ENCODE data around the gene STK39. TPM values are rescaled to one million over a fixed set of nuclear protein-coding genes. Genes with fewer than 3 reads are reported as not detected.

The STK39 gene
- total RNA-seq, 1 donor from 2014 or later, result 24.6 TPM

DNA sequence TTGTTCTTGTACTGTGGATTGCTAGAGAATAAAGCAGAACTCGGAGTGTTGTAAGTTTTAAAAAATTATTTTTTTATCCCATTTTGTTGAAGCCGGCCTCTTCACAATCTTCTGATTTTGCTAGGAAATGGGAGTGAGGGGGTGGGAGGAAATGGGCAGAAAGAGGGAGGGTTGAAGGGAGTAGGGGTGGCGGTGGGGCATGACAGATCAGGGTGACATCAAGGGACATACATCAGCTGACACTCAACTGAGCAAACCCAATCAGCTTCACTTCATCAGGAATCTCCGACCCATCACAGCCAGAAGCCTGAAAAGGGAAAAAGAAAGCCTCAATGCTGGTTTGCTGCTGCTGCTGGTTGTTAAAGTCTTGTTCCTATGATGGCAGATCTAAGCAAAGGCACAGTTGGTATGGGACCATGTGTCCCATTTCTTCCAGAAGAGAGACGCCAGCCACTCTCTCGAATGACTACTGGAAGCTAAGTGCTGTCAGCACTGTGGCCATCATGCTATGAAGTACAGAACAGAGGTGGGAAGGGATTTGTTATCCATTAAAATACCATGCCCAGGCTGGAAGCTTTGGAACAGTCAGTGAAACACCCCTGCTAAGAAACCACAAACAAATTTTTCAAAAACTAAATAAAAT, 292.0 kb downstream of the STK39 start:
- intact Hi-C loops (cut with DNase I), result no loop called here
- no peak for DNase-seq (ENCODE audit: low spot score)

DNA sequence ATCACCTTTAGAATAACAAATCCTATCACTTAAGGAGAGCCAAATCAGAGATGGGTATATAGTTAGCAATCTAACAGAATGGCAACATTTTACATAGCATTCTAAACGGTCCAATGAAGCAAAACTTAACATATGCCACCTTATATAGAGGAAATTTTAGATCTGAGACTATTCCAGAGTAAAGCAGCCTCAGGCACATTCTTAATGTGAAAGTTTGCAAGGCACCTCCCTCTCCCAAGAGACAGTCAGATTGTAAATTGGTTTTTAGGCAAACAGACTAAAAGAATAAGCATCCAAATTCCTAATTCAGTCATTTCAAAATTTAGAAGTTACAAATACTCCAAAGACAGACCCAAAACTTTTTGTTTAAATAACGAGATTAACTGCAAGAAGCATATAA, 292.9 kb downstream of the STK39 start:
- intact Hi-C loops (cut with DNase I), result no loop called here
- no peak for DNase-seq (ENCODE audit: low spot score)

DNA sequence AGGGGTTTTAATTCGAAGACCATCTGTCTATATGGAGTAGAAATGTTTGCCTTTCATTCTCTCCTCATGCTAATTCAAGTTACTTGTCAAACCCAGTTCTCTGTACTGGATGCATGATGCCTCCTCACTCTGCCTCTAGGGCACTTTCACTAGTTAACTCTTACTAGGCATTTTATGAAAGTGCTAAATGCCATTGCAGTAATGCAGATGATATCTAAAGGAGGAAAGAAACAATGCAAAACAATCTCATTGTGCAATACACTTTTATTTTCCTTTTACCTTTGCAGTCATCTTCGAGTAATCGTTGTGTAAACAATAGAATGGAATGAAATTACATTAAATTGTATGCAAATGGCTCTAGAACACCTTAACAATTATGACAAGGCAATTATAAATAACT, 293.6 kb downstream of the STK39 start:
- no peak for DNase-seq (ENCODE audit: low spot score)
- intact Hi-C loops (cut with DNase I), result no loop called here

DNA sequence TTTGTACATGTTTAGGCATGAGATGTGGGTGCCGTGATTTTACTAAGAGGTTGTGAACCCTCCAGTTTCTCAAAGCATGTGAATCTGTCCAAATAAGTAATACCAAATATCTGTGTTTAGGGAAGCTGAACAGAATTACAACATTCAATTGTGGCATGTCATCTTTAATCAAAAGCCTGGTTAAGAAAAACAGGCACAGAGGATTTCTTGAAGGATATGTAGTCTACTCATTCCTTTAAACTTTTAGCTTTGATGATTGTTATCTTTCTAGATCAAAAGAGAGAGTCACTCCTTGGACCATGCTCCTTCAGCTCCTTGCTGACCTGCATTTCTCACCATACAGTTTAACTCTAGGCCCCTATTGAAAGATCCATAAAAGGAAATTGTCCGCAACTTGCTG, 296.8 kb downstream of the STK39 start:
- DNase-seq (ENCODE audit: low spot score), result no peak
- intact Hi-C loops (cut with DNase I), result no loop called here

DNA sequence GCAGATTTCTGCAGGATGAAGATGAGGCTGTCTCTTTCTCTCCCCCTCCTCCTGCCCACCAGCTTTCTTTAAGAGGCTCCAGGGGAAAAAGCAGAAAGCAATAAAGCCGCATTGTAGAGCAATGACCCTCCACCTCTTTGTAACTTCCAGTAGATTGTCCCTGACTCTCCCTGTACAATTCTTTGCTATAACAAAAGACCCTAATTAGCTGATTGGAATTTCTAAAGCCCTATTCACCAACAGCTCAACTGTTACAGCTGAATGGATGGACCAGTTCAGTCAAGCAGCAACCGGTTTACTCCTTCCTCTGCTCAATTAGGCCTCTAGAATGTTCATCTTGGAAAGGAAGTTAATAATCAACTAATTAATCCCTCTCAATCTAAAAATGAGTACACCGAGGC, 301.0 kb downstream of the STK39 start:
- DNase-seq (ENCODE audit: low spot score), result no peak
- intact Hi-C loops (cut with DNase I), result no loop called here

DNA sequence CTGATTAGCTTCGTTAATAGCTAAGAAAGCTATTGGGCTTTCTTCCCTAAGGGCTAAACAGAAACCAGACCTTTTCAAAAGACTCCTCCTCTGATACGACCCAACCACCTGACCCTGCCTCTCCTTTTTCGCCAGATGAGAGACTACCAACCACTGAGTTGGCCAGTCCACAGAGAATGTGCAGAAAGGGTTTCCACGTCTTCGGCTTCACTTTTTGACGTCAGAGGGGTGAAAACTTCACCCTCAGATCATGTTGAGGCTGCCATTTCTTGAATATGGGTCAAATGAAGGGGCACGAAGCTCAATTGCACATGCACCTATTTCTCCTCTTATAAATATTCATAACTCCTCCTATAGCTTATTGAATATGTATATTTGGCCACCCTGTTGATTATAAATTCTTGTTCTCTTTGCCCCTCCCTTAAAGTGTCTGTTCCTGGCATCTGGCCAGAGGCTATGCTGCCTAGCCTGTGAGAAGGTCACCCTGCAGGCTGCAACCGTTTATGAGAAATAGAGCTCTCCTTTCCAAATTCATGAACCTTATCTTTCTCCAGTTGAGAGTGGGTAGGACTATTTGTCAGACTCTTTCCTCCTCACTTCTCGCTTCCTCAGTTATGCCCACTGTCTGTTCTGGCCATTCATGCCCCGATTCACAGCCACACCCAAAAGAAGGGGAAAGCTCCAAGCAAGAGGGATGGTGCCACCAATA, 301.6 kb downstream of the STK39 start:
- no peak for DNase-seq (ENCODE audit: low spot score)
- intact Hi-C loops (cut with DNase I), result no loop called here

DNA sequence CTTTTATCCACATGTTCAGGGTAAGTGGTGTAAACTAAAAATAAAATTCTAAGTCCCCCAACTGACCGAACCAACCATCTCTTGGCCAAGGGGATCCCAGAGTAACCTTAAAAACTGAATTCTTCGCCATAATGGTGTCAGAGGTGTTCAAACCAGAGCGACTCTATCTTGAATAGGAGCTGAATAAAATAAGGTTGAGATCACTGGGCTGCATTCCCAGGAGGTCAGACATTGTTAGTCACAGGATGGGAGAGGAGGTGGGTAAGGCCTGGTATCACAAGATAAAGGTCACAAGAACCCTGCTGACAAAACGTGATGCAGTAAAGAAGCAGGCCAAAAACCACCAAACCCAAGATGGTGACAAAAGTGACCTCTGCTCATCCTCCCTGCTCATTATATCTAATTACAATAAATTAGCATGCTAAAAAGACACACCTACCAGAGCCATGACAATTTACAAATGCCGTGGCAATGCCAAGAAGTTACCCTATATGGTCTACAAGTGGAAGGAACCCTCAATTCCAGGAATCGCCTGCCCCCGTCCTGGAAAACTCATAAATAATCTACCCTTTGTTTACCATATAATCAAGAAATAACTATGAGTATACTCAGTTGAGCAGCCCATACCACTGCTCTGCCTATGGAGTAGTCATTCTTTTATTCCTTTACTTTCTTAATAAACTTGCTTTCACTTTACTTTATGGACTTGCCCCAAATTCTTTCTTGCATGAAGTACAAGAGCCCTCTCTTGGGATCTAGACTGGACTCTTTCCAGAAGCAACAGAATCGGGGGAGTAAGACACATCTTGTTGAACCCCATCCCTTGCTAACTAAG, 302.4 kb downstream of the STK39 start:
- DNase-seq (ENCODE audit: low spot score), result no peak
- intact Hi-C loops (cut with DNase I), result no loop called here

DNA sequence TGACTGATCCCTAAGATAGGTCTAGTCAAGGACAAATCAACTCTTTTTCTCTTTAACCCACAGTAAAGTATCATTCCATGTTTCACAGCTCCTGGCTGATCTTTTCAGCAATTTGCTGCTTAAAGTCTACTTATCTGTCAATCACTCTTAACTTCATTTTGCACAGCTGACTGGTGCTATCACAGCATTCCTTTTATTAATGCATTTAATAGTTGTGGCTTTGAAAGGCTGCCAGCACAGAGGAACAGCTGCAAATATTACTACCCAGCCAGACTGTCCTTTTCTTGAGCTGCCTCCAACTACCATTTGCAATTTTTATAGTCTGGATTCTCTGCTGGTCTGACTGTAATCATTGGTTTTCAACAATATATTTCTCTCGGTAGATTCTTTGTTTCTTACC, 303.5 kb downstream of the STK39 start:
- intact Hi-C loops (cut with DNase I), result no loop called here
- DNase-seq (ENCODE audit: low spot score), result no peak

DNA sequence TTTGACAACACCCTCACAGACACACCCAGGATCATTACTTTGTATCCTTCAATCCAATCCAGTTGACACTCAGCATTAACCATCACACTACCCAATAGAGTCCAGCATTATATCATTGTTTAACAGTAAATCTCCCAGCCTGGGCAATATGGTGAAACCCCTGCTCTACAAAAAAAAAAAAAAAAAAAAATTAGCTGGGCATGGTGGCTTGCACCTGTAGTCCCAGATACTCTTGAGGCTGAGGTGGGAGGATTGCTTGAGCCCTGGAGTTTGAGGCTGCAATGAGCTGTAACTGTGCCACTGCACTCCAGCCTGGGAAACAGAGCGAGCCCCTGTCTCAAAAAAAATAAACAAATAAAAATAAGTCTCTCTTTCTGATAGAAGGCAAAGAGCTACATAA, 304.0 kb downstream of the STK39 start:
- intact Hi-C loops (cut with DNase I), result no loop called here
- DNase-seq (ENCODE audit: low spot score), result no peak

DNA sequence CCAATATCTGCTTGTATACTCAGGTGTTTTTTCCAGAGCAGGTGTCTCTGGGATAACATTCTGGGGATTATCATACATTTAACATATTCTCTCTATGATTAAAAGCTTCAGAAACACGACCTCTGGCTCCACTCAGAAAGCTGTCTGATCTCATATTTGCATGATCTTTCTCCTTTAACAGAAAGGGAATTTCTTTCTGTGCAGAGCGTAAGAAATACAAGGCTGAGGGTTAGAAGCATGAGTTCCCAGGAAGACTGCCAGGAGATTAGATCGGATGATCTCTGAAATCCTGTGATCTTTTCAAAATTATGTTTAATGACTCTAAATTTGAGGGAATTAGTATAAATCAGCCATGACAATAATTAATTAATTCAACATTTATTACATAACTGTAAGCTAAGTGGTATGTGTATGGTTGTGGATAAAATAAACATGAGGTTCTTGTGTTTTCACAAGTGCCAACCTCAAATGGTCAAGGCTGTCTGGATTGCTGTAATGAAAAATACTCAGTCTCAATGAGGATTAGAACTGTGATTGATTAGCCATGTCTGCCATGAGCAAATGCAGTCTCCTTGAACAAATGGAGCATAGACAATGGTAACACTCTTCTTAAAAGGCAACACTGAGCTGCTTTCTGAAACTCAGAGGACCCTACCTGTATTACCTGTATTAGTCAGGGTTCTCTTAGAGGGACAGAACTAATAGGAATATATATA, 304.9 kb downstream of the STK39 start:
- no peak for DNase-seq (ENCODE audit: low spot score)
- intact Hi-C loops (cut with DNase I), result no loop called here

DNA sequence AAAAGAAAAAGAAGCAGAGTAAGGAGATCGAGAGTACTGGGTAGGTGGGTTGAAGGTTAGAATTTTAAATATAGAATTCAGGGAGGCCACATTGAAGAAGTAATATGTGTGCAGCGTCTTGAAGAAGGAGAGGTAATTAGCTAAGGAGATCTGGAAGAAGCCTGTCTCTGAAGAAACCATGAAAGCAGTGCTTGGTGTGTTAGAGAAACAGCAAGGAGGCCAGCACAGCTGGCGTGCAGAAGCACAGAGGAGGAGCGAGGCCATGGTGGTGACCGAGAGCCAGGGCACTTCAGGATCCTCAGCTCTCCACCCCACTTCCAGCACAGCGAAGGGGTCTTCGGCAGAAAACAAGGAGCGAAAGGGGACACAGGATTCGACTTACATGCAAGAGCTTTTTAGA, 305.8 kb downstream of the STK39 start:
- DNase-seq (ENCODE audit: low spot score), result no peak
- intact Hi-C loops (cut with DNase I), result no loop called here

DNA sequence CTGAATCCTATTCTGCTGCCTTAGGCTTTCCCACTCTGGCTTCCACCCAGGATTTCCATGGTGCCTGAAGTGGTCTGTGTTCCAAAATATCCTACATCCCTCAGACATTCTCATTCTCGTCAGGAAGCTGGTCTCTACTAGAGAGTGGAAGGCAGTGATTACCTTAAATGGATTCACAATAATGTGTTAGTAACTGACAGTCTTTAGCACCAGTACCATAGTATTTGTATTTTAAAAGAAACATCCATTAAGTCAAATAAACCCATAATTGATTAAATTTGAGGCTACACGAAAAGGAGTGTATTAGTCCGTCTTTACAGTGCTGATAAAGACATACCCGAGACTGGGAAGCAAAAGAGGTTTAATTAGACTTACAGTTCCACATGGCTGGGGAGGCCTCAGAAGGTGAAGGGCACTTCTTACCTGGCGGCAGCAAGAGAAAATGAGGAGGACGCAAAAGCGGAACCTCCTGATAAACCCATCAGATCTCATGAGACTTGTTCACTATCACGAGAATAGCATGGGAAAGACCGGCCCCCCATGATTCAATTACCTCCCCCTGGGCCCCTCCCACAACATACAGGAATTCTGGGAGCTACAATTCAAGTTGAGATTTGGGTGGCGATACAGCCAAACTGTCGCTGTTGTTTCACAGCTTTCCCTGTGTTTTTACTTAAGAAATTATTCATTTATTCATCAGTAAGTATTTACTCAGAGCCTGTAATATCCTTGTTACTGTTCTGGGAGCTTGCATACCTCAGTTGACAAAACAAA, 306.5 kb downstream of the STK39 start:
- no peak for DNase-seq (ENCODE audit: low spot score)
- intact Hi-C loops (cut with DNase I), result no loop called here

DNA sequence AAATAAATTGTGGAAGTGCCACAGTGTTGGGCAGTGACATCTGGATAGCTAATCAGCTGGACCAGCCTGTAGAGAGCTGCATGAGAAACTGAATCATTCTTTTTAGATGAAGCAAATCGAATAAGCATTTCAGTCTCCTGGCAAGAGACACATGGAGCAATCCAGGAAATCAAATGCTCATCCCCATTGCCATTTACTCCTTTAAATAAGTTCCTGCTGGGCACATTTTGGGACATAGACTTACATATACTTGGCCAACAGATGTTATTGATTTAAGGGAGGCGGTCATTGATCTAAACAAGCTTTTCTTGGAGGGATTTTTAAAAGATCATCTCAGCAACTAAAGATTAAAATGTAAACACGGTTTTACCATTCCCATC, 307.1 kb downstream of the STK39 start:
- intact Hi-C loops (cut with DNase I), result no loop called here
- DNase-seq (ENCODE audit: low spot score), result no peak

DNA sequence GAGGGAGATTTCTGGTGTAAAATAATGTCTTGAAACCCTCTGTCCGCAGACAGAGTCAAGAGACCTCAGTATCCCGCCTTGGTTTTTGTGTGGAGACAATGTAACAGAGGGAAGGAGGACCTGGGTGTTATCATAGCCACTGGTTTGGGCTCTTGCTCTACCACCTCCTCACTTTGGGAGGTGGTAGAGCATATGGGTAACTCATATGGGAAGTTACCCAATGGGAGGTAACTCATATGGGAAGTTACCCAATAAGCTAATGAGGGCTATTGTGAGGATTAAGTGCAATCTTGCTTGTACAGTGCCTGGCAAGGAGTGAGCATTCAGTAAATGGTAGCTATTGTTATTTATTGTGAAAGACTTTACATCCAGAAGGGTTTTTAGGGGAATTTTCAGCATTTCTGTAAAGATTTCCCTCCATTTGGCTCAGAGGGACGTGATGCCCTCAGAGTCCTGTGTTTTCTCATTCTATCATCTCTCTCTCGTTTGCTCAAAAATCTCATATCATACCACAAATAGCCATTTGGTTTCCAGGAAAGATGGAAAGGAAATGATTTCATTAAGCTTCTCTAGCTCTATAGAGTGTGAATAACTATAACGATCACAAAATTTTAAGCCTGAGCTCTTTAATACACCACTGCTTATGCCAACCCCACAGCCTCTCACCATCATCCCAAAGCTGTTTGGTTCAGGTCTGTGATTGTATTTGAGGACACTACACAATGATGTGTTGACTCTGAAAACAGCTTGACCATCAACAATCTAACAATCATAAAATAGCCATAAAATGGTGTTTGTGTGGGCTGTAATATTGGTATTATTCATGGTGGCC, 307.7 kb downstream of the STK39 start:
- intact Hi-C loops (cut with DNase I), result no loop called here

DNA sequence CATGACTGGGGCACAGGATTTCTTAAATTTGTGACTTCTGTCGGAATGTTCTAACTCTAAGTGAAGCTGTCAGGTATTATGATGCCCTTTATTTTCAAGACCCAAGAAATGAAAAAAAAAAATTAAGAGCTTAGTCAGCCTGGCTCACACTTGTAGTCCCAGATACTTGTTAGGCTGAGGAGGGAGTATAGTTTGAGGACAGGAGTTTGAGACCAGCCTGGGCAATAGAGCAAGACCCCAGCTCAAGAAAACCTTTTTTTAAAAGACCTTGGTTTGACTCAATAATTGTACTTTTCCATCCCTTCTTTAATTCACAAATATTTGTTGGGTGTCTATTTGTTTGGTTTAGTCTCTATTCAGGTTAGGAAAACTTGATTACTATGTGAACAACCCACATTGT, 310.0 kb downstream of the STK39 start:
- intact Hi-C loops (cut with DNase I), result no loop called here
- DNase-seq (ENCODE audit: low spot score), result no peak

More for the DNA sequence above, 307.7 kb downstream of the STK39 start:
- no peak for DNase-seq (ENCODE audit: low spot score)

DNA sequence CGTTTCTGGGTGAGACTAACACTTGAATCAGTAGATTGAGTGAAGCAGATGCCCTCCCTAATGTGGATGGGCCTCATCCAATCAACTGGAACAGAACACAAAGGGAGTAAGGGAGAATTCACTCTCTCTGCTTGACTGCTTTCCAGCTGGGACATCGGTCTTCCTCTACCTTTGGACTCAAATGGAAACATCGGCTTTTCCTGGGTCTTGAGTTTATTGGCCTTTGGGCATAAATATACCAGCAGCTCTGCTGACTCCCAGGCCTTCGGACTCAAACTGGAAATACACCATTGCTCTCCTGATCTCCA, 311.6 kb downstream of the STK39 start:
- intact Hi-C loops (cut with DNase I), result no loop called here
- DNase-seq (ENCODE audit: low spot score), result no peak

DNA sequence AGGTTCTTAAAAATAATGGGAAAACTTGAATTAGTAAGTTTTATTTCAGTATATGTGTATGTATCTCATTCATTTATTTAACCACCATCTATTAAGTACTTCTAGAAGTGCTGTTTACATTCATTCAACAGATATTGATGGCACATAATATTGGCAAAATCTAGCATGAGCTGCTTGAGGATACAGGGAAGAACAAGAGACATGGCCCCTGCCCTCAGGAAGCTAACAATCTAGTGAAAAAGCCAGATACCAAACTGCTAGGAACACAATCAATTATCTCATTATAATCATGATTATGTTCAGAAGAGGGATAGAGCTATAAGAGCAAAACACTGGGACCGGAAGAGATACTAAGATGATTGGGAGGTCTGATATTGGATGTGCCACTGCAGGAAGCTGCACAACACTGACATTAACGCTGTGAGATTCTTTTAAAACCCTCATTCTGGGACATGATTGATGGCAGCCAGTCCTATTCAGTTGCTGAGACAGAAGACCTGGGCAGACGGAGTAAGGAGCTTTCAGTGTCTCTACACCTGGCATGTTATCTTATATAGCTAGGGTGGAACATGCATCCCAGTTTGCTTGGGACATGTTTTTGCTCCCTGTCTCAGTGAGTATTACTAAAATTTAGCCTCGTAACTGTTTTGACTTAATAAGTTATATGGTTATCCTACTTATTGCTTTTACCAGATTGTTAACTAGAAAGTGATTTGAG, 314.1 kb downstream of the STK39 start:
- DNase-seq (ENCODE audit: low spot score), result no peak
- intact Hi-C loops (cut with DNase I), result no loop called here

DNA sequence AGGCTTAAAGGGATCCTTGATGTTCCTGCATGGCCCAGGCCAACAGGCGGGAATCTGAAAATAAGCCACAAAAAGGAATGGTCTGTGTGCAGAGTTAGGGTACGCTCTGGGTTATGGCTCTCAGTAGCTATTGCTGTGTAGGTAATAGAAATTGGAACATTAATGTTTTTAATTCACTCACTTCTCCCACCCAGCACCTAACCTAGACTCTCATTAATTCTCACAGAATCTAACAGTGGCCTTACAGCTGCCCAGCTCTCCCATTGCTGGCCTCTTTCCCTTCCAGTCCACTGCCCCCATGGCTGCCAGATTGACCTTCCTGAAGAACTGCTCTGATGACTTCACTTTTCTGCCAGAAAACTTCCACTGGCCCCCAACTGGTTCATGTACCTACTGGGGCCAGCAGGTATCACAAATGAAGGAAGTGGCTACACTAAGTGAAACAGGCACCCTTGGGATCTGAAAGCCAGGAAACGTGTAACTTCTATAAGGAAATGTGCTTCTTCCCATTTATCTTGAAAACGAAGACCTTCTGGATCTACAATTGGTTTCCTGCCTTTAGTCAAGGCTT, 315.2 kb downstream of the STK39 start:
- intact Hi-C loops (cut with DNase I), result no loop called here
- no peak for DNase-seq (ENCODE audit: low spot score)
